Measurements from ENCODE around the gene RANGAP1.

RANGAP1 gene

GRCh38 chr22:41223535-41223934 lies 62.5 kb downstream of the RANGAP1 start:
- Histone ChIP-seq H2AFZ (ENCODE audit: low read depth, low read length) (no peak overlapping the region), H3K4me1 (ENCODE audit: insufficient read depth, low read length) (no peaks in the 10 kb centered on the region), H3K9me3 (ENCODE audit: insufficient read depth, low read length, severe bottlenecking) (no peaks in the 10 kb centered on the region), H3K36me3 (ENCODE audit: insufficient read depth, low read length) (peaks cover 91% of the 10 kb centered on the region), H3K27ac (ENCODE audit: low read length) (no peak overlapping the region), H4K20me1 (ENCODE audit: insufficient read depth, low read length) (no peaks in the 10 kb centered on the region), H3K79me2 (ENCODE audit: insufficient read depth, low read length) (no peaks in the 10 kb centered on the region), H3K27me3 (ENCODE audit: insufficient read depth, low read length, poor library complexity) (no peaks in the 10 kb centered on the region), H3K4me3 (ENCODE audit: low read depth in 1 of 2, low read length in 2 of 2) (no peak overlapping the region), H3K4me2 (ENCODE audit: insufficient read depth, low read length) (no peak overlapping the region), H3K9ac (ENCODE audit: low read depth, low read length) (no peak overlapping the region)
- ATAC-seq (ENCODE audit: insufficient read depth, low read depth) (no peak), DNase-seq (no peak)
- TF ChIP-seq EZH2 (IDR thresholded peaks at IDR 0.05; ENCODE audit: borderline replicate concordance, low read depth, low read length, severe bottlenecking) (no peak), CTCF (IDR thresholded peaks at IDR 0.05; ENCODE audit: borderline replicate concordance, extremely low read depth, low read length, poor library complexity, severe bottlenecking) (no peak)

- Histone ChIP-seq H3K79me2 (ENCODE audit: insufficient read depth, low read length) (no peaks in the 10 kb centered on the region), H3K9ac (ENCODE audit: low read depth, low read length) (no peak overlapping the region), H3K9me3 (ENCODE audit: insufficient read depth, low read length, severe bottlenecking) (no peaks in the 10 kb centered on the region), H3K27me3 (ENCODE audit: insufficient read depth, low read length, poor library complexity) (no peaks in the 10 kb centered on the region), H3K4me1 (ENCODE audit: insufficient read depth, low read length) (peaks cover 5% of the 10 kb centered on the region), H3K27ac (ENCODE audit: low read length) (no peak overlapping the region), H3K4me3 (ENCODE audit: low read depth in 1 of 2, low read length in 2 of 2) (no peak overlapping the region), H2AFZ (ENCODE audit: low read depth, low read length) (no peak overlapping the region), H3K4me2 (ENCODE audit: insufficient read depth, low read length) (no peak overlapping the region), H3K36me3 (ENCODE audit: insufficient read depth, low read length) (peaks cover 87% of the 10 kb centered on the region), H4K20me1 (ENCODE audit: insufficient read depth, low read length) (no peaks in the 10 kb centered on the region)
- ATAC-seq (ENCODE audit: insufficient read depth, low read depth) (no peak), DNase-seq (no peak)
- TF ChIP-seq CTCF (IDR thresholded peaks at IDR 0.05; ENCODE audit: borderline replicate concordance, extremely low read depth, low read length, poor library complexity, severe bottlenecking): no peak
- TF ChIP-seq EZH2 (IDR thresholded peaks at IDR 0.05; ENCODE audit: borderline replicate concordance, low read depth, low read length, severe bottlenecking): no peak
These were observed 63.0 kb downstream of the RANGAP1 start for GRCh38 chr22:41222846-41223507.

- Histone ChIP-seq H3K4me1 (ENCODE audit: insufficient read depth, low read length) (peaks cover 31% of the 10 kb centered on the region), H3K27me3 (ENCODE audit: insufficient read depth, low read length, poor library complexity) (no peaks in the 10 kb centered on the region), H3K9me3 (ENCODE audit: insufficient read depth, low read length, severe bottlenecking) (peaks cover 3% of the 10 kb centered on the region), H3K4me3 (ENCODE audit: low read depth in 1 of 2, low read length in 2 of 2) (peak overlapping the region in 1 of 2 experiments; percentile 50; a peak in 2 of 4 replicates), H3K79me2 (ENCODE audit: insufficient read depth, low read length) (peaks cover 2% of the 10 kb centered on the region), H3K27ac (ENCODE audit: low read length) (peak overlapping the region; percentile 84), H3K36me3 (ENCODE audit: insufficient read depth, low read length) (peaks cover 65% of the 10 kb centered on the region), H4K20me1 (ENCODE audit: insufficient read depth, low read length) (no peaks in the 10 kb centered on the region), H3K4me2 (ENCODE audit: insufficient read depth, low read length) (peak overlapping the region; percentile 66), H3K9ac (ENCODE audit: low read depth, low read length) (peak overlapping the region; percentile 55), H2AFZ (ENCODE audit: low read depth, low read length) (peak overlapping the region; percentile 69)
- ATAC-seq (ENCODE audit: insufficient read depth, low read depth) (peak; percentile 98), DNase-seq (peak; percentile 81)
- TF ChIP-seq EZH2 (IDR thresholded peaks at IDR 0.05; ENCODE audit: borderline replicate concordance, low read depth, low read length, severe bottlenecking) (no peak), CTCF (IDR thresholded peaks at IDR 0.05; ENCODE audit: borderline replicate concordance, extremely low read depth, low read length, poor library complexity, severe bottlenecking) (peak; percentile 1)
These were observed 68.3 kb downstream of the RANGAP1 start for GRCh38 chr22:41217553-41218157.

All from DND-41 (cell line).